ENCODE results near the gene PDX1.

Gene PDX1

DNA sequence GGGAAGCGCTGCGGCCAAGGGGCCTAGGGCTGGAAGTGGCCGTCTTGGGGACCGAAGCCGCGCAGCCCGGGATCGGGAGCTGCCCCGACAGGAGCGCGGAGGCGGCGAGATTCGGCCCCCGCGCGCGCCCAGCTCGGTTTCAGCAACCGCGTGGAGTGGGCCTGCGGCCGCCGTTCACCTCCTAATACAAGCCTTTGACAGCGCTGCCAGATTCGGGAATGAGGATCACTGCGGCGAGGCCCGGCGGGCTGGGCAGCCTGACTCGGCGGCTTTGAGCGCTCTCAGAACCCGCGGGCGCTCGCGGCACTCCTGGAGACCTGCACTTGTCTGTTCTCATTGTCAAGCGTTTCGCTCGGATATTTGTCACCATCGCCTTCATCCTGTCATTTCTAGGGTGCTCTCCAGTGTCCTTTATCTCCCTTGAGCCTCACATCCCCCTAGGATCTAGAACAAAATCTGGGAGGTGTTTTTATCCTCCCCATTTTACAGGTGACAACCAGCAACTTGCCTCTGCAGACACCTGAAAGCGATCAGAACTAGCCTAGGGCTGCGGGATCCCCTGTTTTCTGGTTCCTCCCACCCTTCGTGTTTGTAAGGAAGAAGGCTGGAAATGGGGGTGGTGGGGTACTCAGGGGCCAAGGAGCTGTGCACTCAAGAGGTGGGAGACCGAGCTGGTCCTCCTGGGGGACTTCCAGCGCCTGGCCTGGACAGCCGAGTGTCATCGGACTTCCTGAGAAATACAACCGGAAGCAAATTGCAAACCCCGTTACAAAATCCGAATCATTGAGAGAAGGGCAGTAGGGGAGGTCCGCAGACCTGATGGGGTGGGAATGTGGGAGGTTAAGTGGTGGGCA, 50.8 kb downstream of the PDX1 start:
- no peak for DNase-seq (ENCODE audit: low spot score)

DNA sequence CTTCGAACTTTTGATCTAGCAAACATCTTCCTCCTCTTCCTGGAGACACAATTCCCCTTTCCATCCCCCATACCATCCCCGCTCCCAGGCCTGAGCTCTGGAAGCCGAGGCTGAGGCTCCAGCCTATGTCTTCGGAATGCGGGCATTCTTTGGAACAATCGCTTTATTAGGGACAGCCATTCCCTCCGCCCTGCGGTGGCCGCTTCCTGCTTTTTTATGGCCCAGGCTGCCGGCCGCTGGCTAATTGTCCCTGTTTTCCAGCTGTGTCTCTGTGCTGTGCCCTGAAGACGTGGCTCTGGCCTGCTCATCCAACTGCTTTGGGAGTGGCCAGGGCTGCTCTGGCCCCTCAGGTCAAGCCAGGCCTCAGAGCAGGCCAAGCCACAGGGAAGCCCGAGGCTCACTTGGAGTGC, 51.4 kb downstream of the PDX1 start:
- DNase-seq (ENCODE audit: low spot score): no peak

DNA sequence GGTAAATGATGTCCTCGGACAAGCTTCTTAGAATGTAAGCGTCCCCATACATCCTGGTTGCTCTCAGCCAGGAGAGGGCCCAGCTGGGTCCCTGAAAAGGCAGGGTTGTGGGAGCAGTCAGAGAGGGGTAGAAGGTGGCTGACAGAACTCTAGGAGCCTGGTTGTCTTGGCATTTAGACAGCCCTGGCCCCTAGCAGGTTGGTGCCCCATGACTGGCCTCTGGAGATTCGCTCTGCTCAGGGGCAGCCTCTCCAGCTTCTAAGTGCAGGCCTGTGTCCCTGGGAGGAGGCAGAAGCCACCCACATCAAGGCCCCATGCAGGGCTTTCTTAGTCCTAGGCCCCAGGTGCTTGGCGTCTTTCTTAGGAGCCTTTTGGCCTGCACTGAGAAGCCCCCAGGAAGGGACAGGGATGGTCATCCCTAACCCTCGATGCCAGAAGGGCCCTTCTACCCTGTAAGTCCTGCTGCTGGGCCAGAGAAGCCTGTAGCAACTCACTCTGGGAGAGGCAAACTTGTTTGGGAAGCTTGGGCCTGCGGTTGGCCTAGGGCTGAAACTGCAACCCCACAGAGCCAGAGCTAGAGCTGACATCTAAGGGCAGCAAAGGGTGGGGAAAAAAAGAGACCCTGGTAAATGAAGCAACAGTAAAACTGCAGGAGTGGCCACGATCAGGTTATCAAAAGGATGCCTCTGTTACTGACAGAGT, 52.1 kb downstream of the PDX1 start:
- no peak for DNase-seq (ENCODE audit: low spot score)

DNA sequence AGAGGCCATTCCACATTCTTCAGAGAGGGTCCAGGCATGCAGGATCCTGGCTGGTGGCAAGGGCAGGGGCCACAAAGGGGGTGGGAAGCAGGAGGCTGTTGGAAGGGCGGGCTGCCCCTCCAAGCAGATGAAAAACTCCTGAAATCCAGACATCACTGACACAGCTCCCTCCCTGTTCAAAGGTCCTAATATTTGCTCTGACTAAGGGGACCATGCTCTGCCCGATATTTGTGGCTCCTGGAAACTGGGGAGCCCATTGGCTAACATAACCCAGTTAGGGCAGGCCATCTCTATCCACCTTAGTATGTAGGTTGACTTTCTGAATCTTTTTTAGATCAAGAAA, 52.6 kb downstream of the PDX1 start:
- DNase-seq (ENCODE audit: low spot score): no peak

DNA sequence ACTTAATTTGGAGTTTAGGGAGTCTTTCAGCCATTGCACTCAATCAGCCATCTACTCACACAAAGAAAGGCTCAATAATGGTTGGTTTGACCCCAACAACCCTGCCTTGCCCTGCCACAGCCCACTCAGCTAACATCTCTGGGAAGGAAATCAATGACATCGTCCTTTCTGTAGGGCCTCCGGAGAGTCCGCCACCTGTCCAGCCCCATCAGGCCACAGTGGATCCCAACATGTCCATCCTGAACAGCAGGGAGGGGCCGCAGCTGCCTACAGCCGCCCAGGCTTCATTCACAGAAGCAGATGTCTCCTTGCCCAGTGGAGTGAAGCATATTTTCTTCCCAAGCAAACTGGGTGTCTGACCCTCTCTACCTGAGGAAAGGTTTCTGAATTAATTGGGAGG, 53.5 kb downstream of the PDX1 start:
- no peak for DNase-seq (ENCODE audit: low spot score)

DNA sequence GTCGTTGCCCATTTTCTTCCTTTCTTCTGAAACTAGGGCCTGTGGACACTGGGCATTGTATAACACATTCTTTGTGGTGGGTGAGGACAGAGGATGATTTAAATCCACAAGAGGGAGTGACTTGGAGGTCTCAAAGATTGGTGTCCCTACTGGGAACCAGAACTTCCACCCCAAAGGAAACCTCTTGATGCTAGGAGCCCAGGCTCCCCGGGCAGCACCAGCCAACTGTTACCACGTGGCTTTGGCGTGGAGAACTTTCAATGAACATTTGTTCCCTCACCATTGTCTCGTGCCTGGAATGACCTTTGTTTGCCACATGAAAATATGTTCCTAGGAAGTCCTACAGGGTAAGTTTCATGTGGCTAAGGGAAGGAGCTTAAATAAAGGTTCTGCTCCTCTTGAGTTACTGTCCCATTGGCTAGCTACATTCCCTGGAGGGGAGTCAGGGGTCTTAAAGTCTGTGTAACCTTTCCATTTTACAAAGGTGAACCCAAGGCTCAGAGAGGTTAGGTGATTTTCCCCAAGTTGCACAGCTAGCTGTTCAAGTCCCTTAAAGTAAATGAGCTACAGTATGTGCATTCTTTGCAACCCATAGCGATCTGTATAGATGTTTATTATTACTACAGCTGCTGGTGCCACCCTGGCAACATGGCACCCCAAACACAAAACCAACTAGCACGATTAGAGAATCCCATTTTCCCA, 54.3 kb downstream of the PDX1 start:
- no peak for DNase-seq (ENCODE audit: low spot score)
